AG08395 (cell line): ENCODE measurements around the gene NOP9.
A peak's percentile ranks its signal among the peaks of the same experiment; 100 is the strongest.

Experiments
- DNase-seq: peaks from one replicate; pipeline ENCODE4 v3.0.0; 2012; ENCODE audit warnings: mixed read lengths, low spot score

Gene NOP9

GRCh38 chr14:24283796-24284460, 15.7 kb upstream of the NOP9 start:
- no peak for DNase-seq

GRCh38 chr14:24284501-24285035, 15.1 kb upstream of the NOP9 start:
- DNase-seq, result no peak

- DNase-seq, result peak; percentile 26
Observed at GRCh38 chr14:24285351-24285750, 14.3 kb upstream of the NOP9 start.

- no peak for DNase-seq
Observed at GRCh38 chr14:24286996-24287395, 12.7 kb upstream of the NOP9 start.

GRCh38 chr14:24289649-24290280, 9.9 kb upstream of the NOP9 start:
- DNase-seq, result no peak

- no peak for DNase-seq
Observed at GRCh38 chr14:24290746-24291145, 8.9 kb upstream of the NOP9 start.

- no peak for DNase-seq
Observed at GRCh38 chr14:24291446-24292117, 8.1 kb upstream of the NOP9 start.

- DNase-seq, result no peak
Observed at GRCh38 chr14:24292118-24292807, 7.4 kb upstream of the NOP9 start.

GRCh38 chr14:24293525-24293924, 6.1 kb upstream of the NOP9 start:
- no peak for DNase-seq

GRCh38 chr14:24296341-24297157, 3.1 kb upstream of the NOP9 start:
- DNase-seq, result peak; percentile 94

- DNase-seq, result no peak
Observed at GRCh38 chr14:24297190-24297964, 2.3 kb upstream of the NOP9 start.

GRCh38 chr14:24298892-24299254, 777 bp upstream of the NOP9 start:
- DNase-seq, result peak; percentile 82

- no peak for DNase-seq
Observed at GRCh38 chr14:24300326-24300980, 803 bp downstream of the NOP9 start.

GRCh38 chr14:24304019-24304387, 4.4 kb downstream of the NOP9 start:
- DNase-seq, result no peak

GRCh38 chr14:24307156-24307574, 7.5 kb downstream of the NOP9 start:
- DNase-seq, result no peak

GRCh38 chr14:24307575-24308341, 8.1 kb downstream of the NOP9 start, which contains the start of gene CIDEB:
Gene CIDEB, minus strand, starts transcription at chr14:24307977. Its CDS starts 119 bp downstream, at chr14:24307858.
- DNase-seq, result peak; percentile 81

GRCh38 chr14:24308342-24309124, 8.9 kb downstream of the NOP9 start:
- no peak for DNase-seq

GRCh38 chr14:24309538-24310264, 10.1 kb downstream of the NOP9 start, which contains the start of gene LTB4R2:
Gene LTB4R2, plus strand, starts transcription at chr14:24310140. Its CDS starts 525 bp downstream, at chr14:24310665.
- DNase-seq, result no peak
